K562 (cell line): ENCODE data around the gene FLOT2. TPM values are rescaled to one million over a fixed set of nuclear protein-coding genes. Genes with fewer than 3 reads are reported as not detected.

Experiments used
- CBX8 ChIP-seq: fragments of 200-600 bp; sonication (generic); IDR thresholded peaks from 2 replicates; pipeline ENCODE4 v1.6.1; 2012; ENCODE audit warnings: borderline replicate concordance, mixed run types, low read depth, mild to moderate bottlenecking, moderate library complexity, mixed read lengths, low read length, control low read depth, inconsistent platforms; ENCODE audit not compliant: poor library complexity, severe bottlenecking; ENCODE audit errors: extremely low read depth
- CUX1 ChIP-seq: fragments of 200-800 bp; sonication (Bioruptor generic); IDR thresholded peaks from 2 replicates; pipeline ENCODE4 v1.6.1; 2016; ENCODE audit warnings: missing genetic modification characterization, missing compliant biosample characterization
- ELK1 ChIP-seq: sonication (generic); formaldehyde crosslinking; IDR thresholded peaks from 2 replicates; pipeline ENCODE4 v1.8.1; 2022; ENCODE audit warnings: missing genetic modification reagents
- ESRRB ChIP-seq: fragments of 250-450 bp; sonication (Bioruptor Pico); IDR thresholded peaks from 2 replicates; pipeline ENCODE4 v1.5.0; 2020; ENCODE audit warnings: mild to moderate bottlenecking, moderate library complexity, borderline replicate concordance
- GABPB2 ChIP-seq: fragments of 250-450 bp; sonication (Bioruptor Pico); conservative IDR thresholded peaks from 2 replicates; pipeline ENCODE4 v1.5.1; 2021; ENCODE audit warnings: mild to moderate bottlenecking
- MAFF ChIP-seq: IDR thresholded peaks from 2 replicates; pipeline ENCODE4 v1.6.1; 2012; ENCODE audit warnings: low read length, improper control_type of control experiment
- MCM2 ChIP-seq: fragments of 450-650 bp; IDR thresholded peaks from 2 replicates; pipeline ENCODE4 v1.6.1; 2017; ENCODE audit warnings: low read depth, mild to moderate bottlenecking
- RBM22 ChIP-seq: fragments of 200-400 bp; formaldehyde crosslinking; IDR thresholded peaks from 2 replicates; pipeline ENCODE4 v1.6.1; 2018; ENCODE audit warnings: low read length, low read depth; ENCODE audit not compliant: poor library complexity, severe bottlenecking
- TAL1 ChIP-seq: fragments of 450-650 bp; IDR thresholded peaks from 2 replicates; pipeline ENCODE4 v1.6.1; 2016; ENCODE audit warnings: mild to moderate bottlenecking
- TGIF2 ChIP-seq: sonication (generic); formaldehyde crosslinking; IDR thresholded peaks from 2 replicates; pipeline ENCODE4 v1.8.1; 2022; ENCODE audit warnings: mild to moderate bottlenecking, missing genetic modification reagents, moderate library complexity
- THRB ChIP-seq: fragments of 450-650 bp; formaldehyde crosslinking; conservative IDR thresholded peaks from 2 replicates; pipeline ENCODE4 v1.4.0; 2022; ENCODE audit warnings: mild to moderate bottlenecking, missing genetic modification characterization
- USF1 ChIP-seq: sonication (generic); formaldehyde crosslinking; IDR thresholded peaks from 2 replicates; pipeline ENCODE4 v1.9.0; 2022; ENCODE audit warnings: mild to moderate bottlenecking, missing genetic modification reagents
- XRCC5 ChIP-seq: fragments of 200-400 bp; formaldehyde crosslinking; IDR thresholded peaks from 2 replicates; pipeline ENCODE4 v1.6.1; 2017; ENCODE audit warnings: low read depth, mild to moderate bottlenecking, low read length
- YY1 ChIP-seq, 3 experiments: IDR thresholded peaks; 2 replicates each; pipeline ENCODE4 v1.6.1; 2011; ENCODE audit warnings: low read length in 2 of 3, mild to moderate bottlenecking in 2 of 3, moderate library complexity in 2 of 3, borderline replicate concordance in 1 of 3, control low read depth in 1 of 3, low read depth in 1 of 3; ENCODE audit not compliant: insufficient read depth in 3 of 3, insufficient replicate concordance in 2 of 3, control insufficient read depth in 1 of 3, insufficient read length in 1 of 3; ENCODE audit errors: extremely low read depth in 1 of 3
- ZFP1 ChIP-seq: fragments of 450-650 bp; formaldehyde crosslinking; IDR thresholded peaks from 2 replicates; pipeline ENCODE4 v1.4.0; 2020; ENCODE audit warnings: mild to moderate bottlenecking, mixed read lengths
- ZNF165 ChIP-seq: fragments of 250-450 bp; sonication (Bioruptor Pico); IDR thresholded peaks from 2 replicates; pipeline ENCODE4 v1.4.0; 2020; ENCODE audit warnings: borderline replicate concordance
- ZNF79 ChIP-seq: fragments of 250-450 bp; sonication (Bioruptor Pico); IDR thresholded peaks from 2 replicates; pipeline ENCODE4 v1.4.0; 2020; ENCODE audit warnings: low read depth, mild to moderate bottlenecking, moderate library complexity
- polyA plus RNA-seq, 8 experiments: library from polyadenylated mRNA; depleted of rRNA in 4 of 8; stranded (reverse) in 5 of 8; unstranded in 3 of 8; fragments of >200 nt; fragmentation: Nextera tagmentation in 2 of 8; fragmentation: Illumina TruSeq in 1 of 8; extraction: Ambion mirVana in 2 of 8; extraction: Trizol in 1 of 8; gene quantifications; 2 replicates each; pipeline versions ENCODE4 v1.2.1 to v1.2.3, GENCODE V29; 2011 to 2014; ENCODE audit warnings: inconsistent platforms in 1 of 8, missing spikeins in 1 of 8
- total RNA-seq, 7 experiments: library from RNA; depleted of rRNA in 6 of 7; stranded (reverse); fragments of >200 nt in 6 of 7; fragmentation: Illumina TruSeq in 2 of 7; extraction: Trizol in 2 of 7; gene quantifications; 2 replicates each; pipeline versions ENCODE4 v1.2.1 to v1.2.3, GENCODE V29; 2011 to 2021; ENCODE audit warnings: low replicate concordance in 1 of 7

FLOT2 gene
- total and polyA plus RNA-seq, 9 of the 15 experiments (the other 6 are each of a cell fraction or from before 2014, with no cell fraction given) = 17.5 to 138 (median 41.7) TPM

GRCh38 chr17:28896884-28897768 is at the start of gene FLOT2 (continued):
- no peak for TF ChIP-seq USF1 (CRISPR knock-in tag)
- no peak for TF ChIP-seq MCM2
- TF ChIP-seq ESRRB (CRISPR knock-in tag) = 0 out of 2 replicates have a peak, but pooled peaks have one; percentile 17
- no peak for TF ChIP-seq ZNF79
- peak; percentile 77; the same call in 1 of the 2 replicates for TF ChIP-seq XRCC5
- no peak for TF ChIP-seq CBX8
- TF ChIP-seq RBM22 = peak; percentile 76
- TF ChIP-seq CUX1 (CRISPR knock-in tag) = no peak
- TF ChIP-seq ZFP1 (CRISPR knock-in tag) = no peak
- TF ChIP-seq MAFF = no peak
- TF ChIP-seq YY1 (IDR thresholded peaks at IDR 0.05; ENCODE audit: borderline replicate concordance in 1 of 3, control insufficient read depth in 1 of 3, extremely low read depth in 1 of 3, insufficient read depth in 3 of 3, insufficient read length in 1 of 3, insufficient replicate concordance in 2 of 3, low read depth in 1 of 3, low read length in 2 of 3) = peak in 2 of 3 experiments; percentile 48 to 74
- no peak for TF ChIP-seq GABPB2 (CRISPR knock-in tag)
- no peak; the same call in 1 of the 2 replicates for TF ChIP-seq TGIF2 (CRISPR knock-in tag)
- no peak for TF ChIP-seq TAL1
- TF ChIP-seq ZNF165 (CRISPR knock-in tag) = 0 out of 2 replicates have a peak, but pooled peaks have one; percentile 24
- no peak for TF ChIP-seq ELK1 (CRISPR knock-in tag)
- peak; percentile 58 for TF ChIP-seq THRB (CRISPR knock-in tag)
